ENCODE data around the gene TIMP3.
"Not testable (repeated sequence)": the region's sequence is repeated elsewhere in the genome, so short reads cannot be mapped to it uniquely, and the experiment has no call there.

Gene TIMP3

GRCh38 chr22:32801537-32802236 is at the start of gene TIMP3:
TIMP3 (plus strand) TSS chr22:32801705; CDS start chr22:32802002, 297 bp downstream.
- peak; percentile 83 for DNase-seq

GRCh38 chr22:32752326-32752725 is 49.2 kb upstream of the TIMP3 start:
- DNase-seq: no peak

GRCh38 chr22:32752816-32753520 is 48.5 kb upstream of the TIMP3 start:
- DNase-seq: no peak

GRCh38 chr22:32753591-32753990 is 47.9 kb upstream of the TIMP3 start:
- DNase-seq: no peak

- DNase-seq: no peak
These were observed 47.0 kb upstream of the TIMP3 start for GRCh38 chr22:32754413-32755041.

GRCh38 chr22:32757086-32757762 is 44.3 kb upstream of the TIMP3 start:
- not testable (repeated sequence) for DNase-seq

GRCh38 chr22:32758866-32759385 is 42.6 kb upstream of the TIMP3 start:
- DNase-seq: no peak

- DNase-seq: no peak
These were observed 41.1 kb upstream of the TIMP3 start for GRCh38 chr22:32760396-32760795.

- DNase-seq: no peak
These were observed 40.7 kb upstream of the TIMP3 start for GRCh38 chr22:32760815-32761214.

- DNase-seq: no peak
These were observed 40.1 kb upstream of the TIMP3 start for GRCh38 chr22:32761251-32761903.

- no peak for DNase-seq
These were observed 37.0 kb upstream of the TIMP3 start for GRCh38 chr22:32764330-32765131.

- DNase-seq: peak; percentile 8
These were observed 36.3 kb upstream of the TIMP3 start for GRCh38 chr22:32765132-32765618.

- DNase-seq: no peak
These were observed 29.7 kb upstream of the TIMP3 start for GRCh38 chr22:32771756-32772155.

GRCh38 chr22:32775957-32776356 is 25.5 kb upstream of the TIMP3 start:
- peak; percentile 62 for DNase-seq

GRCh38 chr22:32776397-32776796 is 25.1 kb upstream of the TIMP3 start:
- no peak for DNase-seq

- no peak for DNase-seq
These were observed 24.7 kb upstream of the TIMP3 start for GRCh38 chr22:32776802-32777201.

GRCh38 chr22:32777987-32778386 is 23.5 kb upstream of the TIMP3 start:
- no peak for DNase-seq

- no peak for DNase-seq
These were observed 20.7 kb upstream of the TIMP3 start for GRCh38 chr22:32780726-32781310.

- no peak for DNase-seq
These were observed 19.8 kb upstream of the TIMP3 start for GRCh38 chr22:32781695-32782094.

GRCh38 chr22:32785321-32786026 is 16.0 kb upstream of the TIMP3 start:
- DNase-seq: no peak

GRCh38 chr22:32786027-32786418 is 15.5 kb upstream of the TIMP3 start:
- DNase-seq: no peak

Data from hematopoietic multipotent progenitor cell treated with erythropoietin and hydrocortisone succinate and interleukin-3 and kit ligand, for 8 days (in vitro differentiated cells).